HUES48 (cell line): ENCODE data around the gene ZNF474.

ENCODE experiments used
- H3K27ac ChIP-seq: one replicate; pipeline ENCODE4 v1.7.0; 2013; ENCODE audit warnings: low read depth, low read length, inconsistent platforms
- H3K27me3 ChIP-seq: 2 replicates; pipeline ENCODE4 v1.6.1; 2013; ENCODE audit warnings: mild to moderate bottlenecking, low read length; ENCODE audit not compliant: control insufficient read depth, insufficient read depth
- H3K36me3 ChIP-seq: 2 replicates; pipeline ENCODE4 v1.6.1; 2013; ENCODE audit warnings: low read length; ENCODE audit not compliant: control insufficient read depth, insufficient read depth
- H3K4me1 ChIP-seq: 2 replicates; pipeline ENCODE4 v1.6.1; 2013; ENCODE audit warnings: mild to moderate bottlenecking, low read length; ENCODE audit not compliant: control insufficient read depth, insufficient read depth
- H3K4me3 ChIP-seq: 2 replicates; pipeline ENCODE4 v1.5.1; 2013; ENCODE audit warnings: mild to moderate bottlenecking, low read depth, low read length
- H3K9ac ChIP-seq: 2 replicates; pipeline ENCODE4 v1.6.1; 2013; ENCODE audit warnings: mild to moderate bottlenecking, low read depth, low read length, moderate library complexity
- H3K9me3 ChIP-seq: 2 replicates; pipeline ENCODE4 v1.6.1; 2013; ENCODE audit warnings: low read length; ENCODE audit not compliant: control insufficient read depth, insufficient read depth

The ZNF474 gene

DNA sequence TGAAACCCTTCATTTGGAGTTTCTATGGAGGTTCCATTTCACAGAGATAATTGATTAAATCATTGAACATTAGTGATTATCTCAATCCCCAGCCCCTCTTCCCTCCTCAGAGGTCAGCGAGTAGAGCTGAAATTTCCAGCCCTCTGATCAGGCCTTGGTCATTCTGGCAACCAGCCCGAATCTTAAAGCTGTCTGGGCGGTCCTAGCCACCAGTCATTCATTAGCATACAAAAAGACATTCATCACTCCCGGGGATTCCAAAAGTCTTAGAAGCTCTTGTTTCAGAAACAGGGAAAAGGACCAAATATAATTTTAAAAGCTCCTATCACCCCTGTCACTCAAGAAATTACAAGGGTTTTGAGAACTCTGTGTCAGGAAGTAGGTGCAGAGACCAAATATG is 41.3 kb downstream of the ZNF474 start:
- Histone ChIP-seq H3K9me3 (no peaks in the 10 kb centered on the region), H3K36me3 (no peaks in the 10 kb centered on the region), H3K27me3 (no peaks in the 10 kb centered on the region), H3K9ac (no peak overlapping the region), H3K4me1 (peaks cover 13% of the 10 kb centered on the region), H3K4me3 (no peak overlapping the region; the same call in 1 of the 2 replicates), H3K27ac (no peak overlapping the region)

DNA sequence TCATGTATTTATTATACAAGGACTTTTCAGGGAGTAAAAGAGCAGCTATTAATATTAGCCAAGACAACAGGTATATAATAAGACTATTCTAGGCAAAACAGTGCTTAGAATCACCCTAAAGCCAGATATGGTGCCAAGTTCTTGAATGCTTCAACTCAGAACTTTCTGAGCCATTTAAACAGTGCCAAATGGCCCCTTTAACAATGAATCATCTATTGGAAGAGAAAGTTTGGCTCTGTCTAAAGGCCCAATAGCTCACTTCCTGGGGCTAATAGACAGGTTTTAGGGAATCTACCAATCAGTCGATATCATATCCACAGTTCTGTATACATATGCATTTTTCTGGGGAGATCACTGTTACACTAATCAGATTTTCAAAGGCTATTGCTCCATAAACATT is 42.9 kb downstream of the ZNF474 start:
- Histone ChIP-seq H3K27me3 (no peaks in the 10 kb centered on the region), H3K36me3 (no peaks in the 10 kb centered on the region), H3K27ac (no peak overlapping the region), H3K9me3 (no peaks in the 10 kb centered on the region), H3K4me3 (no peak overlapping the region), H3K4me1 (peaks cover 13% of the 10 kb centered on the region), H3K9ac (no peak overlapping the region)

DNA sequence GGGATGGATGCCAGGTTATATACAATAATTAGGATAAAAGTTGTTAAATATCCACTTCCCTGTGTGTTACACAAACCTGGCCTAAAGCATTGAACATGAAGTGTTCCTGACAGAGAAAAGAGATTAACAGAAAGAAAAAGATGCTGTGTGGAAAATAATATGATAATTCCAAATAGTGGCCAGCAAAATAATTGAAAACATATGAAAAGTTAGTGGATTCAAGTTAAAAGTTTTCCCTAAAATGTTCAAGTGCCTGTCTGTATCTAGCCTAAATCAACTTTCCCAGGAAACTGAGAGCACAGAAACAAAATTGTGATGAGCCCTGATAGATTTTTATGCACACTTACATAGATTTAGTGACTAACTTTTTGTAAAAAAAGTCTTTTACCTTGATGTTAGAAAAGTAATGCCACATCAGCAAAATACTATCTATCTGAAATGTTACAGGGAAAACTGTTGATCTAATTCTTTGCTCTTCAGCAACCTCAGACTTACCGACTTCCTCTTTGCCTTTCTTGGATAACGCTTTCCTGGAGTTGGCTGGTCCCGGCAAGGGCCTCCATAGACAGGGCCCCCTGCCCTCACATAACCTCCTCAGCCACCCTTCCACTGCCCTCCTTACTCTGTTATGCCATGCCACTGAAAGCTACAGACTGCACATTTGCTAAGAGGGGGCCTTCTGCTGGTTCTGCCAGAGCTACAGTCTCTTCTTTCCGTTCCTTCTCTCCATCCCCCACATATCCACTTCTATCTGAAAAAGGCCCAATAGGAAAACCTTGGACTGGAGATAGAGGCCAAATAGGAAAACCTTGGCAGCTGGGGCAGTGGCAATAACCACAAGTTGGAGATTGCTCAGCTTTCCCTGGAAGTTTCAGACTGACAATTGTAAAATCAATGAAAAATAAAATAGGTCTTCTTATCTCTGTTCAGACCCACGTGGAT is 44.4 kb downstream of the ZNF474 start:
- no peaks in the 10 kb centered on the region for H3K9me3 ChIP-seq
- no peak overlapping the region for H3K9ac ChIP-seq
- H3K27me3 ChIP-seq, result no peaks in the 10 kb centered on the region
- no peak overlapping the region for H3K27ac ChIP-seq
- H3K4me3 ChIP-seq, result no peak overlapping the region
- no peaks in the 10 kb centered on the region for H3K36me3 ChIP-seq
- peaks cover 13% of the 10 kb centered on the region for H3K4me1 ChIP-seq

DNA sequence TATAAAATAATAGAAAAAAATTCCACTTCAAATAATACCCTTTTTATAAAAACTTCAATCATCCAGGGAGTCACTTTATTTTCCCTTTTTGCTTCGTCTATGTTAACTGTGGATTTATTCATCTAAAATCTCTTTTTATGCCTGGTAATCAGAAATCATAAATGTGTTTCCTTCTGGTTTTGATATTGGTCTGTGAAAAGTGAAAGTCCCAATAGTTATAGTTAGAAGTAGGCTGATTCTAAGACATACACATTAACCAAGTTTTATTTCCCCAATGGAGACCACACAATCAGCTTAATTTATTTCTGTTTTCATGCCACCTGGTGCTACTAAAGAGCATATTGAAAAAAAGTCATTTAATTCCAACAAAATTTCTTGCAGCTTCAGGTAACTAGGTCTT is 45.7 kb downstream of the ZNF474 start:
- Histone ChIP-seq H3K4me3 (no peak overlapping the region), H3K27ac (no peak overlapping the region), H3K9ac (no peak overlapping the region), H3K36me3 (no peaks in the 10 kb centered on the region), H3K27me3 (no peaks in the 10 kb centered on the region), H3K9me3 (no peaks in the 10 kb centered on the region), H3K4me1 (peaks cover 12% of the 10 kb centered on the region)

DNA sequence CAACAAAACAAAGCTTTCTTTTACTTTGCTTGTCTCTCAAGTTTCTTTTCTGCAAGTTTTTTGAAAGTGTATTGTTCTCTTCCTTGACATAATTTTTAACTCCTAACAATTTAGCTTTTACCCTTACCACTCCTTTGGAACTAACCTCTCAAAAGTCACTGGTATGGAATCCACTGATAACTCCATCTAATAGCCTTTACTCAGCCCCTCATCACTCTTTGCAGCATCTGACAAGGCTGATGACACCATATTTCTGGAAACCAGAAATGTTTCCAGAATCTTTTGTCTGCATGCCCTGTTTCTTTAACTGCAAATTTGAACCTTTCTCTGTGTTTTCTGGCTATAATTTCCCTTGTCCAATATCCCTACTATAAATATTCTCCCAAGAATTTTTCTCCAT is 46.5 kb downstream of the ZNF474 start:
- peaks cover 5% of the 10 kb centered on the region; the same call in 1 of the 2 replicates for H3K4me1 ChIP-seq
- H3K27me3 ChIP-seq, result no peaks in the 10 kb centered on the region
- H3K9me3 ChIP-seq, result no peaks in the 10 kb centered on the region
- no peaks in the 10 kb centered on the region for H3K36me3 ChIP-seq
- H3K4me3 ChIP-seq, result no peak overlapping the region
- no peak overlapping the region for H3K27ac ChIP-seq
- no peak overlapping the region for H3K9ac ChIP-seq

DNA sequence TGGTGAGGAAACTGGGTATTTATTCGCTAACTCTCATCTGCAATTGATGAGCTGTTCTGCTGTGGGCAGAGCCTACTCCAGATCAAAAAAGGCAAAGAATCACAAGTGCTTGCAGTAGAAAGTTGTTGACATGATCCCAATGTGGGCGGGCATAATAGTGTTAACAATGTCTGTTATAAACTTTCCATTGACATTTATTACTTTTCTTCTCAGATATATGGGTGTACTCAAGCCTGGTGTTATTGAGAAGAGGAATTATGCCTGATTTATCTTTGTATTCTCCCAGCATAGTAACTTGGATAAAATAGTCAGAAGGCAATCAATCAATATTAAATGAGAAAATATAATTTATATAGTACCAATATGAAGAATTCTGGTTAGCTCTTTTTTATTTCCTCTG is 47.8 kb downstream of the ZNF474 start:
- Histone ChIP-seq H3K27me3 (no peaks in the 10 kb centered on the region), H3K4me3 (no peak overlapping the region), H3K36me3 (no peaks in the 10 kb centered on the region), H3K9me3 (no peaks in the 10 kb centered on the region), H3K4me1 (peaks cover 12% of the 10 kb centered on the region; the same call in 1 of the 2 replicates), H3K9ac (no peak overlapping the region), H3K27ac (no peak overlapping the region)

DNA sequence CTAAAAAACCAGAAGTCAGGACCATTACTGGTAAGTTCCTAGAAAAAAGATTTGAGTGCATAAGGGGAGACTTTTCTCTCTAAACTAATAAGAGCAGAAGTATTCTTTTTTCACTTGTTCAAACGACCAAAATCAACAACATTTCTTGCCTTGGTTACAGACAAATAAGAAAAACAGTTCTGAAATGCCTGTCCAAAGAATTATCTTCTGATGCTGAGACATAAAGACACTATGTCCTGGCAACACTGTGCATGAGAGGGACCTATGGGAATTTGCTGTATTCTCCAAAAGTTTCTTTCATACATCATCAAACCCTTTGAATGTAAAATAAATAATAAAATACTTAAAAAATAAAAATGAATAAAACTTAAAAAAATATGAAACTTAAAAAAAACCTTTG is 50.4 kb downstream of the ZNF474 start:
- Histone ChIP-seq H3K27me3 (no peaks in the 10 kb centered on the region), H3K4me1 (peaks cover 28% of the 10 kb centered on the region), H3K4me3 (no peak overlapping the region), H3K9me3 (no peaks in the 10 kb centered on the region), H3K36me3 (no peaks in the 10 kb centered on the region), H3K27ac (no peak overlapping the region), H3K9ac (no peak overlapping the region)

DNA sequence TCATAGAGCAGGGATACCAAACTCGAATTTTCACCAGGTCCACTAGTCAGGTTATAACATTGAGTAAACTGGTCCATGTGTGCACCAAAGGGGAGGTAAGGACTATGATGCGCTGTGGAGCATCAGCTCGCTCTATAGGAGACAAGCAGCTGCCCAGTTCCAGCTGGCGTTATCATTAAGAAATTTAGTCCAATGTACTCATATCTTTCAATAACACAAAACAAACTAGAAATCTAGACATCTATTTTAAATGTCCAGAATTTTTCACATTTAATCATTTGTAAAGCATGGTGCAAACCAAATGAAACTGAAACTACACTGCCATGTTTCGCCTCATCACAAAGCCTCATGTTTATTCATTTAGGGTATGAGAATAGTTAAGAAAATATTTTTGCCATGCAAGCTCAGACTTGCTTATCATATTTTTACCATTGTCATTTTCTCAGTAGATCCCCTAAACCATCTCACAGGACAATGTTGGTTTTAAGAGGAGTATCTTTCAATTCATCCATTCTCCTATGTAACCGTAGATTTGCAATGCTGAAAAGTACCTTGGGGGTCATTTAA is 50.9 kb downstream of the ZNF474 start:
- Histone ChIP-seq H3K27ac (no peak overlapping the region), H3K36me3 (no peaks in the 10 kb centered on the region), H3K9ac (no peak overlapping the region), H3K9me3 (no peaks in the 10 kb centered on the region), H3K4me3 (no peak overlapping the region), H3K27me3 (no peaks in the 10 kb centered on the region), H3K4me1 (peaks cover 28% of the 10 kb centered on the region)

DNA sequence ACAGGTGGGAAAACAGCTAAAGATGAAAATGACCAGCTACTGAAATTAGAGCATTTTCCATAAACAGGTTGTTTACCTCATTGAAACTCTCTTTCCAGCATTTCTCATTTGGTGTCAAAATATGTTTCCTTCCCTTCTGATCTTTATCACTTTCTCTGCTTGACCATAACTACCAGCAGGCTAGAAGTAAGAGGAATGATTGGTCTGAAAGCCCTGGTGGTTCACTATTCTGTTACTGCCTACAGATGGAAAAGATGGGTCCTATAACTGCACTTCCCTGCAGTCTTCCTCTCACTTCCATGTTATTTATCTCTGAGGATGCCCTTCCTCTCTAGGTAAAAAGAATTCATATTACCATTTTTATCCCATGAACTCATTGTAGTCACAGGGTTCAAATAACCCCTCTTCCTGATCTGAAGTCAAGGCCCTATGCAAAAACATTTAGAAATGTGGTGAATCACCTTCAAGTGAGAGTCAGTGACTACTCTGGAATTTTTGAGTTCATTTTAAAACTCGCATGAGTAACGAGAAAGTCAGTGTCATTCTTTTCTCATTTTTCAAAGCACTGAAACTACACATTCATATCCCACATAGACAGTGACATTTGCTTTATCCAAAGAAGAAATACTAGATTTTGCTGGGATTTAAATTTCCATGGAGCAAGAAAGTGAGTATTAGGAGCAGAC is 51.7 kb downstream of the ZNF474 start:
- Histone ChIP-seq H3K9me3 (no peaks in the 10 kb centered on the region), H3K36me3 (no peaks in the 10 kb centered on the region), H3K27ac (no peak overlapping the region), H3K27me3 (no peaks in the 10 kb centered on the region), H3K9ac (no peak overlapping the region), H3K4me1 (peaks cover 28% of the 10 kb centered on the region), H3K4me3 (no peak overlapping the region)

DNA sequence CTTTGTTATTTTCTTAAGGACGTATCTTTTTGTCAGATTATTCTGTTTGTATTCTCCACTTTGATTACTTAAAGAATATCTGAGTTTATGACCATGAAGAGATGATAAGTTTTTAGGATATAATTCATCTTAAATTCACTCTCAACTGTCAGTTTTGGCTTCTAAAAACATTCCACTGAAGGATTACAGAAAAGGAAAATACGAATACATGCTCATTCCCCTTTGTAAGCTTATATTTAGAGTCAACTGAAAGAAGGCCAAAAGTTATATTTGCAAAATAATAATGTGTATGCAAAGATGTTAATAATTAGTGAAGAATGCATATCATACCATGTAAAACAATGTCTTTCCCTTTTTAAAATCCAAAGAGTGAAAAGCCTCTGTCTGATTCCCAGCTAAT is 52.5 kb downstream of the ZNF474 start:
- H3K9ac ChIP-seq, result no peak overlapping the region
- H3K36me3 ChIP-seq, result no peaks in the 10 kb centered on the region
- peaks cover 28% of the 10 kb centered on the region for H3K4me1 ChIP-seq
- no peak overlapping the region for H3K27ac ChIP-seq
- no peaks in the 10 kb centered on the region for H3K9me3 ChIP-seq
- no peak overlapping the region for H3K4me3 ChIP-seq
- H3K27me3 ChIP-seq, result no peaks in the 10 kb centered on the region

DNA sequence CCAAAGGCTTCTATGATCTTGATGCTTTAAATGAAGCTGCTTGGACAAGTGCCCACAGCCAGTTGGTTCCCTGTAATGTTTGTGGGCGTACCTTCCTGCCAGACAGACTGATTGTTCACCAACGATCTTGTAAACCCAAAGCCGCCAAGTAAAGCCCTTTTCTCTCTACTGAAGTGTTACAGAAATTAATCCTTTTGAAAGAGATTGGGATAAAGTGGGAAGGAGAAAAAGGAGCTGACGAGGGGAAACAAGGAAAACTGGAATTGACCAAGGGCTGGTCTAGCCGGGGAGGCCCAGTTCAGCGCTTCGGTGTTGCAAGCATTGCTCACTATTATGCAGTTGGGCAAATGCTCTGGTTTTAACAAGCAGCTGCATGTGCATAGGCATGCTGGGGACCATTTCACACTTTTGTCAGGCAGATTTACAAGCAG is 53.2 kb downstream of the ZNF474 start:
- H3K9me3 ChIP-seq, result no peaks in the 10 kb centered on the region
- no peak overlapping the region for H3K9ac ChIP-seq
- H3K36me3 ChIP-seq, result no peaks in the 10 kb centered on the region
- 0 out of 2 replicates have a peak overlapping the region, but pooled peaks have one; percentile 1 for H3K4me3 ChIP-seq
- no peaks in the 10 kb centered on the region for H3K27me3 ChIP-seq
- peak overlapping the region; percentile 49 for H3K27ac ChIP-seq
- H3K4me1 ChIP-seq, result peaks cover 28% of the 10 kb centered on the region
